GM12878 (cell line): Measurements from ENCODE around the gene POLR1A. TPM values are rescaled to one million over a fixed set of nuclear protein-coding genes. Genes with fewer than 3 reads are reported as not detected.

Experiments used
- BCL11A ChIP-seq: IDR thresholded peaks from 2 replicates; pipeline ENCODE4 v1.6.1; 2011; ENCODE audit warnings: low read depth, low read length
- CEBPB ChIP-seq, 2 experiments: fragments of 150-350 bp in 1 of 2; IDR thresholded peaks; 2 replicates each; pipeline ENCODE4 v1.6.1; 2012 to 2014; ENCODE audit warnings: low read depth in 2 of 2, low read length in 2 of 2, borderline replicate concordance in 1 of 2, inconsistent platforms in 1 of 2
- CREM ChIP-seq: IDR thresholded peaks from 2 replicates; pipeline ENCODE4 v1.6.1; 2014; ENCODE audit warnings: antibody characterized with exemption, low read depth
- DPF2 ChIP-seq: fragments of 450-650 bp; IDR thresholded peaks from 2 replicates; pipeline ENCODE4 v1.6.1; 2017; ENCODE audit warnings: mild to moderate bottlenecking
- ETV6 ChIP-seq, 2 experiments: fragments of 450-650 bp in 1 of 2; IDR thresholded peaks in 1 of 2; conservative IDR thresholded peaks in 1 of 2; 2 replicates each; pipeline ENCODE4 v1.6.1; 2014; ENCODE audit warnings: antibody characterized with exemption in 1 of 2, borderline replicate concordance in 1 of 2, low read depth in 1 of 2, mild to moderate bottlenecking in 1 of 2, moderate library complexity in 1 of 2
- HCFC1 ChIP-seq: fragments of 150-350 bp; IDR thresholded peaks from 2 replicates; pipeline ENCODE4 v1.6.1; 2014; ENCODE audit warnings: low read length
- HDAC2 ChIP-seq: fragments of 200-600 bp; sonication (generic); IDR thresholded peaks from 2 replicates; pipeline ENCODE4 v1.6.1; 2017
- MEF2A ChIP-seq: IDR thresholded peaks from 2 replicates; pipeline ENCODE4 v1.6.1; 2011; ENCODE audit warnings: low read depth, mild to moderate bottlenecking, low read length, moderate library complexity; ENCODE audit not compliant: insufficient read depth
- RBBP5 ChIP-seq: fragments of 200-600 bp; sonication (generic); conservative IDR thresholded peaks from 2 replicates; pipeline ENCODE4 v1.6.1; 2016
- RELA ChIP-seq: fragments of 450-650 bp; IDR thresholded peaks from 2 replicates; pipeline ENCODE4 v1.8.0; 2014; ENCODE audit warnings: borderline replicate concordance; ENCODE audit not compliant: partially characterized antibody
- SIN3A ChIP-seq: IDR thresholded peaks from 2 replicates; pipeline ENCODE4 v1.6.1; 2012; ENCODE audit warnings: low read depth, low read length, improper control_type of control experiment
- SPI1 ChIP-seq: IDR thresholded peaks from 2 replicates; pipeline ENCODE4 v1.6.1; 2011; ENCODE audit warnings: low read depth, mild to moderate bottlenecking, low read length, moderate library complexity, borderline replicate concordance; ENCODE audit not compliant: insufficient read depth
- STAT3 ChIP-seq: IDR thresholded peaks from 2 replicates; pipeline ENCODE4 v1.6.1; 2011; ENCODE audit warnings: low read depth, low read length, improper control_type of control experiment
- TAF1 ChIP-seq: IDR thresholded peaks from 2 replicates; pipeline ENCODE4 v1.6.1; 2011; ENCODE audit warnings: mild to moderate bottlenecking, low read depth, low read length, borderline replicate concordance
- TCF12 ChIP-seq: IDR thresholded peaks from 2 replicates; pipeline ENCODE4 v1.6.1; 2011; ENCODE audit warnings: low read depth, mild to moderate bottlenecking, low read length
- USF2 ChIP-seq: IDR thresholded peaks from 2 replicates; pipeline ENCODE4 v1.6.1; 2011; ENCODE audit warnings: low read depth, low read length, improper control_type of control experiment, borderline replicate concordance
- ZBTB40 ChIP-seq: fragments of 450-650 bp; IDR thresholded peaks from 2 replicates; pipeline ENCODE4 v1.6.1; 2016; ENCODE audit warnings: mild to moderate bottlenecking, moderate library complexity, borderline replicate concordance
- ZNF217 ChIP-seq: fragments of 450-650 bp; IDR thresholded peaks from 2 replicates; pipeline ENCODE4 v1.6.1; 2017; ENCODE audit warnings: antibody characterized with exemption, mild to moderate bottlenecking
- ZNF622 ChIP-seq: fragments of 450-650 bp; IDR thresholded peaks from 2 replicates; pipeline ENCODE4 v1.6.1; 2017; ENCODE audit warnings: mild to moderate bottlenecking, inconsistent platforms
- polyA plus RNA-seq, 11 experiments: library from polyadenylated mRNA; depleted of rRNA in 4 of 11; unstranded in 6 of 11; stranded (reverse) in 5 of 11; fragments of >200 nt; fragmentation: Nextera tagmentation in 4 of 11; fragmentation: Illumina TruSeq in 1 of 11; extraction: Ambion mirVana in 4 of 11; extraction: Trizol in 1 of 11; gene quantifications; 1 replicate in 1 of 11; 2 replicates in 10 of 11; pipeline versions ENCODE4 v1.2.1 to v1.2.3, GENCODE V29; 2011 to 2016; ENCODE audit warnings: inconsistent platforms in 2 of 11, missing spikeins in 2 of 11, low read depth in 1 of 11
- total RNA-seq, 4 experiments: library from RNA; depleted of rRNA in 3 of 4; stranded (reverse); fragments of >200 nt in 3 of 4; fragmentation: Illumina TruSeq in 1 of 4; extraction: Trizol in 1 of 4; gene quantifications; 2 replicates each; pipeline versions ENCODE4 v1.2.1 to v1.2.3, GENCODE V29; 2013 to 2021
- TF ChIP-seq, protein P1 (sequence below): fragments of 450-650 bp; IDR thresholded peaks from 2 replicates; pipeline ENCODE4 v1.6.1; 2018; ENCODE audit warnings: mild to moderate bottlenecking, low read depth, moderate library complexity; ENCODE audit not compliant: partially characterized antibody
- TF ChIP-seq, protein P2 (sequence below): fragments of 450-650 bp; conservative IDR thresholded peaks from 2 replicates; pipeline ENCODE4 v1.6.1; 2017; ENCODE audit warnings: mild to moderate bottlenecking, moderate library complexity

Gene POLR1A
- total and polyA plus RNA-seq, 10 of the 15 experiments (the other 5 are each of a cell fraction or from before 2014, with no cell fraction given), result 2.1 to 53.9 (median 17.8) TPM

- TF ChIP-seq DPF2 (peak; percentile 71), HCFC1 (no peak), USF2 (no peak), SIN3A (no peak), ZBTB40 (no peak; the same call in 1 of the 2 replicates), TCF12 (no peak), HDAC2 (no peak), MEF2A (0 out of 2 replicates have a peak, but pooled peaks have one; percentile 65), CEBPB (IDR thresholded peaks at IDR 0.05; ENCODE audit: borderline replicate concordance in 1 of 2, low read depth in 2 of 2, low read length in 2 of 2) (no peak), RELA (no peak), TAF1 (peak; percentile 47; the same call in 1 of the 2 replicates), SPI1 (no peak), BCL11A (no peak), ETV6 (conservative IDR thresholded peaks at IDR 0.05 in 1 of 2, IDR thresholded peaks at IDR 0.05 in 1 of 2; ENCODE audit: borderline replicate concordance in 1 of 2, low read depth in 1 of 2) (peak in 1 of 2 experiments; percentile 79; a peak in 2 of 4 replicates), ZNF622 (no peak), CREM (peak; percentile 74), ZNF217 (0 out of 2 replicates have a peak, but pooled peaks have one; percentile 47), STAT3 (no peak), RBBP5 (no peak)
- TF ChIP-seq, protein P1, sequence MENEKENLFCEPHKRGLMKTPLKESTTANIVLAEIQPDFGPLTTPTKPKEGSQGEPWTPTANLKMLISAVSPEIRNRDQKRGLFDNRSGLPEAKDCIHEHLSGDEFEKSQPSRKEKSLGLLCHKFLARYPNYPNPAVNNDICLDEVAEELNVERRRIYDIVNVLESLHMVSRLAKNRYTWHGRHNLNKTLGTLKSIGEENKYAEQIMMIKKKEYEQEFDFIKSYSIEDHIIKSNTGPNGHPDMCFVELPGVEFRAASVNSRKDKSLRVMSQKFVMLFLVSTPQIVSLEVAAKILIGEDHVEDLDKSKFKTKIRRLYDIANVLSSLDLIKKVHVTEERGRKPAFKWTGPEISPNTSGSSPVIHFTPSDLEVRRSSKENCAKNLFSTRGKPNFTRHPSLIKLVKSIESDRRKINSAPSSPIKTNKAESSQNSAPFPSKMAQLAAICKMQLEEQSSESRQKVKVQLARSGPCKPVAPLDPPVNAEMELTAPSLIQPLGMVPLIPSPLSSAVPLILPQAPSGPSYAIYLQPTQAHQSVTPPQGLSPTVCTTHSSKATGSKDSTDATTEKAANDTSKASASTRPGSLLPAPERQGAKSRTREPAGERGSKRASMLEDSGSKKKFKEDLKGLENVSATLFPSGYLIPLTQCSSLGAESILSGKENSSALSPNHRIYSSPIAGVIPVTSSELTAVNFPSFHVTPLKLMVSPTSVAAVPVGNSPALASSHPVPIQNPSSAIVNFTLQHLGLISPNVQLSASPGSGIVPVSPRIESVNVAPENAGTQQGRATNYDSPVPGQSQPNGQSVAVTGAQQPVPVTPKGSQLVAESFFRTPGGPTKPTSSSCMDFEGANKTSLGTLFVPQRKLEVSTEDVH, result no peak
- TF ChIP-seq, protein P2, sequence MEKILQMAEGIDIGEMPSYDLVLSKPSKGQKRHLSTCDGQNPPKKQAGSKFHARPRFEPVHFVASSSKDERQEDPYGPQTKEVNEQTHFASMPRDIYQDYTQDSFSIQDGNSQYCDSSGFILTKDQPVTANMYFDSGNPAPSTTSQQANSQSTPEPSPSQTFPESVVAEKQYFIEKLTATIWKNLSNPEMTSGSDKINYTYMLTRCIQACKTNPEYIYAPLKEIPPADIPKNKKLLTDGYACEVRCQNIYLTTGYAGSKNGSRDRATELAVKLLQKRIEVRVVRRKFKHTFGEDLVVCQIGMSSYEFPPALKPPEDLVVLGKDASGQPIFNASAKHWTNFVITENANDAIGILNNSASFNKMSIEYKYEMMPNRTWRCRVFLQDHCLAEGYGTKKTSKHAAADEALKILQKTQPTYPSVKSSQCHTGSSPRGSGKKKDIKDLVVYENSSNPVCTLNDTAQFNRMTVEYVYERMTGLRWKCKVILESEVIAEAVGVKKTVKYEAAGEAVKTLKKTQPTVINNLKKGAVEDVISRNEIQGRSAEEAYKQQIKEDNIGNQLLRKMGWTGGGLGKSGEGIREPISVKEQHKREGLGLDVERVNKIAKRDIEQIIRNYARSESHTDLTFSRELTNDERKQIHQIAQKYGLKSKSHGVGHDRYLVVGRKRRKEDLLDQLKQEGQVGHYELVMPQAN, result no peak
These were observed 106.4 kb downstream of the POLR1A start (continued) for GRCh38 chr2:85999061-85999831.
